ENCODE results near the gene DNAH17.

The DNAH17 gene

GRCh38 chr17:78499715-78500540 is 77.3 kb downstream of the DNAH17 start:
- no peak for ATAC-seq
- no peak for TF ChIP-seq GLIS3 (CRISPR knock-in tag; IDR thresholded peaks at IDR 0.05)
- TF ChIP-seq CSDC2 (CRISPR knock-in tag; IDR thresholded peaks at IDR 0.05): no peak
- TF ChIP-seq ZNF8 (CRISPR knock-in tag; IDR thresholded peaks at IDR 0.05): no peak
- no peak for TF ChIP-seq BACH2 (CRISPR knock-in tag; IDR thresholded peaks at IDR 0.05; ENCODE audit: borderline replicate concordance)
- no peak for TF ChIP-seq ISL1 (CRISPR knock-in tag; IDR thresholded peaks at IDR 0.05)
- no peak for TF ChIP-seq SNAI2 (CRISPR knock-in tag; IDR thresholded peaks at IDR 0.05)

- no peak for ATAC-seq
- no peak for TF ChIP-seq BACH2 (CRISPR knock-in tag; IDR thresholded peaks at IDR 0.05; ENCODE audit: borderline replicate concordance)
- TF ChIP-seq ZFP3 (CRISPR knock-in tag; IDR thresholded peaks at IDR 0.05): no peak
These were observed 78.3 kb downstream of the DNAH17 start for GRCh38 chr17:78498848-78499247.

- peak; percentile 97 for ATAC-seq
- TF ChIP-seq, protein P1, sequence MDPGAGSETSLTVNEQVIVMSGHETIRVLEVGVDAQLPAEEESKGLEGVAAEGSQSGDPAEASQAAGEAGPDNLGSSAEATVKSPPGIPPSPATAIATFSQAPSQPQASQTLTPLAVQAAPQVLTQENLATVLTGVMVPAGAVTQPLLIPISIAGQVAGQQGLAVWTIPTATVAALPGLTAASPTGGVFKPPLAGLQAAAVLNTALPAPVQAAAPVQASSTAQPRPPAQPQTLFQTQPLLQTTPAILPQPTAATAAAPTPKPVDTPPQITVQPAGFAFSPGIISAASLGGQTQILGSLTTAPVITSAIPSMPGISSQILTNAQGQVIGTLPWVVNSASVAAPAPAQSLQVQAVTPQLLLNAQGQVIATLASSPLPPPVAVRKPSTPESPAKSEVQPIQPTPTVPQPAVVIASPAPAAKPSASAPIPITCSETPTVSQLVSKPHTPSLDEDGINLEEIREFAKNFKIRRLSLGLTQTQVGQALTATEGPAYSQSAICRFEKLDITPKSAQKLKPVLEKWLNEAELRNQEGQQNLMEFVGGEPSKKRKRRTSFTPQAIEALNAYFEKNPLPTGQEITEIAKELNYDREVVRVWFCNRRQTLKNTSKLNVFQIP (CRISPR knock-in tag; IDR thresholded peaks at IDR 0.05; ENCODE audit: borderline replicate concordance, low read depth): no peak
- TF ChIP-seq CSRNP3 (CRISPR knock-in tag; IDR thresholded peaks at IDR 0.05) (no peak), RARB (CRISPR knock-in tag; IDR thresholded peaks at IDR 0.05) (no peak), BACH2 (CRISPR knock-in tag; IDR thresholded peaks at IDR 0.05; ENCODE audit: borderline replicate concordance) (no peak), TOX (CRISPR knock-in tag; IDR thresholded peaks at IDR 0.05; ENCODE audit: borderline replicate concordance) (no peak), ZC3H10 (CRISPR knock-in tag; IDR thresholded peaks at IDR 0.05) (no peak), ZNF8 (CRISPR knock-in tag; IDR thresholded peaks at IDR 0.05) (no peak), TCF4 (CRISPR knock-in tag; IDR thresholded peaks at IDR 0.05; ENCODE audit: borderline replicate concordance) (no peak), OSR1 (CRISPR knock-in tag; IDR thresholded peaks at IDR 0.05) (no peak), ZFP3 (CRISPR knock-in tag; IDR thresholded peaks at IDR 0.05) (no peak), ZFP30 (CRISPR knock-in tag; IDR thresholded peaks at IDR 0.05) (no peak), ZNF565 (CRISPR knock-in tag; conservative IDR thresholded peaks at IDR 0.05; ENCODE audit: low read depth) (no peak), SNAI2 (CRISPR knock-in tag; IDR thresholded peaks at IDR 0.05) (no peak), ISL1 (CRISPR knock-in tag; IDR thresholded peaks at IDR 0.05) (no peak), PPARA (CRISPR knock-in tag; IDR thresholded peaks at IDR 0.05; ENCODE audit: borderline replicate concordance) (no peak)
- TF ChIP-seq, protein P2, sequence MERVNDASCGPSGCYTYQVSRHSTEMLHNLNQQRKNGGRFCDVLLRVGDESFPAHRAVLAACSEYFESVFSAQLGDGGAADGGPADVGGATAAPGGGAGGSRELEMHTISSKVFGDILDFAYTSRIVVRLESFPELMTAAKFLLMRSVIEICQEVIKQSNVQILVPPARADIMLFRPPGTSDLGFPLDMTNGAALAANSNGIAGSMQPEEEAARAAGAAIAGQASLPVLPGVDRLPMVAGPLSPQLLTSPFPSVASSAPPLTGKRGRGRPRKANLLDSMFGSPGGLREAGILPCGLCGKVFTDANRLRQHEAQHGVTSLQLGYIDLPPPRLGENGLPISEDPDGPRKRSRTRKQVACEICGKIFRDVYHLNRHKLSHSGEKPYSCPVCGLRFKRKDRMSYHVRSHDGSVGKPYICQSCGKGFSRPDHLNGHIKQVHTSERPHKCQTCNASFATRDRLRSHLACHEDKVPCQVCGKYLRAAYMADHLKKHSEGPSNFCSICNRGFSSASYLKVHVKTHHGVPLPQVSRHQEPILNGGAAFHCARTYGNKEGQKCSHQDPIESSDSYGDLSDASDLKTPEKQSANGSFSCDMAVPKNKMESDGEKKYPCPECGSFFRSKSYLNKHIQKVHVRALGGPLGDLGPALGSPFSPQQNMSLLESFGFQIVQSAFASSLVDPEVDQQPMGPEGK (CRISPR knock-in tag; IDR thresholded peaks at IDR 0.05; ENCODE audit: borderline replicate concordance): no peak
- TF ChIP-seq, protein P3, sequence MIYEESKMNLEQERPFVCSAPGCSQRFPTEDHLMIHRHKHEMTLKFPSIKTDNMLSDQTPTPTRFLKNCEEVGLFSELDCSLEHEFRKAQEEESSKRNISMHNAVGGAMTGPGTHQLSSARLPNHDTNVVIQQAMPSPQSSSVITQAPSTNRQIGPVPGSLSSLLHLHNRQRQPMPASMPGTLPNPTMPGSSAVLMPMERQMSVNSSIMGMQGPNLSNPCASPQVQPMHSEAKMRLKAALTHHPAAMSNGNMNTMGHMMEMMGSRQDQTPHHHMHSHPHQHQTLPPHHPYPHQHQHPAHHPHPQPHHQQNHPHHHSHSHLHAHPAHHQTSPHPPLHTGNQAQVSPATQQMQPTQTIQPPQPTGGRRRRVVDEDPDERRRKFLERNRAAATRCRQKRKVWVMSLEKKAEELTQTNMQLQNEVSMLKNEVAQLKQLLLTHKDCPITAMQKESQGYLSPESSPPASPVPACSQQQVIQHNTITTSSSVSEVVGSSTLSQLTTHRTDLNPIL (CRISPR knock-in tag; IDR thresholded peaks at IDR 0.05; ENCODE audit: low read depth): no peak
These were observed 80.1 kb downstream of the DNAH17 start for GRCh38 chr17:78497115-78497540.

DNA sequence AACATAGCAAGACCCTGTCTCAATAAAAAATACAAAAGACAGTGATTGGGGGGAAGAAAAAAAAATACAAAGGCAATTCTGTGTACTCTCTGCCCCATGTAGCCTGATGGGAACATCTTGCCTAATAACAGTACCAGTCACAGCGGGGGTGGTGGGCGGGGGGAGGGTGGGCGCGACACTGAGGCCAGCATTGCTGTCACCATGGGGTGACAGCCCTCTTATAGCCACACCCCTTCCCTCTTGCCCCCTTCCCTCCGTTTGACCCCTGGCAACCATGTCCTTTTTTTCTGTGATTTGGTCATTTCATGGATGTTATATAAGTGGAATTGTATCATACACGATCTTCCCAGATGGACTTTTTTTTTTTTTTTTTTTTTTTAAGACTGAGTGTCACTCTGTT is 80.9 kb downstream of the DNAH17 start:
- no peak for ATAC-seq
- TF ChIP-seq ZFP3 (CRISPR knock-in tag; IDR thresholded peaks at IDR 0.05) (no peak), ZFP30 (CRISPR knock-in tag; IDR thresholded peaks at IDR 0.05) (no peak), ESRRG (CRISPR knock-in tag; IDR thresholded peaks at IDR 0.05) (no peak)

DNA sequence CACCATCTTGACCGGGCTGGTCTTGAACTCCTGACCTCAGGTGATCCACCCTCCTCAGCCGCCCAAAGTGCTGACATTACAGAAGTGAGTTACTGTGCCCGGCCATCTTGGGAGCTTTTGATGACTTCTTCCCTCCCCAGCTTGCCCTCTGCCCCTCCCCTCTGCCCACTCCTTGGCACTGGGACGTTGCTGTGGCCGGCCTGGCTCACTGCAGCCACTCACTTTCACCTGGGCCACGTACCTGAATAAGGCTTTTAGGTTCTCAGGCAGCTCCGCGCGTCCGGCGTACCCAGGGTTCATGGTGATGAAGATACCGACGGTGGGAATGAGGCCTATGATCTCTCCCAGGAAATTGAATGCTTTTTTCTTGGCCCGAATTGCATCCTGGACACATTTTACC is 81.6 kb downstream of the DNAH17 start:
- TF ChIP-seq, protein P2 (CRISPR knock-in tag; IDR thresholded peaks at IDR 0.05; ENCODE audit: borderline replicate concordance): no peak
- no peak for ATAC-seq

Measured in SK-N-SH treated with all-trans-retinoic acid at 6 μM for 48 hours (cell line).